HEK293 (cell line): ENCODE results near the gene ARHGEF11.

Source experiments
- GLI4 ChIP-seq: fragments of 450-650 bp; formaldehyde crosslinking; IDR thresholded peaks from 2 replicates; pipeline ENCODE4 v1.5.1; 2016; ENCODE audit warnings: missing biosample characterization, missing genetic modification characterization
- KLF16 ChIP-seq: fragments of 450-650 bp; formaldehyde crosslinking; IDR thresholded peaks from 2 replicates; pipeline ENCODE4 v1.5.1; 2017; ENCODE audit warnings: missing biosample characterization, missing genetic modification characterization
- KLF8 ChIP-seq: fragments of 450-650 bp; formaldehyde crosslinking; IDR thresholded peaks from 2 replicates; pipeline ENCODE4 v1.5.1; 2016; ENCODE audit warnings: missing biosample characterization, missing genetic modification characterization
- MYNN ChIP-seq: fragments of 450-650 bp; formaldehyde crosslinking; IDR thresholded peaks from 2 replicates; pipeline ENCODE4 v1.5.1; 2016; ENCODE audit warnings: missing biosample characterization, missing genetic modification characterization, borderline replicate concordance
- YY1 ChIP-seq: fragments of 450-650 bp; formaldehyde crosslinking; IDR thresholded peaks from 2 replicates; pipeline ENCODE4 v1.5.1; 2018; ENCODE audit warnings: missing biosample characterization, missing genetic modification characterization
- ZNF140 ChIP-seq: fragments of 450-650 bp; formaldehyde crosslinking; IDR thresholded peaks from 2 replicates; pipeline ENCODE4 v1.5.1; 2016; ENCODE audit warnings: missing biosample characterization, missing genetic modification characterization
- ZNF2 ChIP-seq: fragments of 450-650 bp; formaldehyde crosslinking; IDR thresholded peaks from 2 replicates; pipeline ENCODE4 v1.5.1; 2016; ENCODE audit warnings: missing biosample characterization, missing genetic modification characterization
- ZNF324 ChIP-seq: fragments of 450-650 bp; formaldehyde crosslinking; IDR thresholded peaks from 2 replicates; pipeline ENCODE4 v1.5.1; 2016; ENCODE audit warnings: missing biosample characterization, missing genetic modification characterization
- ZNF658 ChIP-seq: fragments of 450-650 bp; formaldehyde crosslinking; IDR thresholded peaks from 2 replicates; pipeline ENCODE4; 2016; ENCODE audit warnings: missing biosample characterization, missing genetic modification characterization
- TF ChIP-seq, protein P1 (sequence below): fragments of 450-650 bp; formaldehyde crosslinking; IDR thresholded peaks from 2 replicates; pipeline ENCODE4 v1.5.1; 2016; ENCODE audit warnings: missing biosample characterization, missing genetic modification characterization
- TF ChIP-seq, protein P2 (sequence below): fragments of 450-650 bp; formaldehyde crosslinking; IDR thresholded peaks from 2 replicates; pipeline ENCODE4 v1.5.1; 2016; ENCODE audit warnings: missing biosample characterization, missing genetic modification characterization
- TF ChIP-seq, protein P3 (sequence below): fragments of 450-650 bp; formaldehyde crosslinking; IDR thresholded peaks from 2 replicates; pipeline ENCODE4; 2016; ENCODE audit warnings: missing biosample characterization, missing genetic modification characterization

DNA sequence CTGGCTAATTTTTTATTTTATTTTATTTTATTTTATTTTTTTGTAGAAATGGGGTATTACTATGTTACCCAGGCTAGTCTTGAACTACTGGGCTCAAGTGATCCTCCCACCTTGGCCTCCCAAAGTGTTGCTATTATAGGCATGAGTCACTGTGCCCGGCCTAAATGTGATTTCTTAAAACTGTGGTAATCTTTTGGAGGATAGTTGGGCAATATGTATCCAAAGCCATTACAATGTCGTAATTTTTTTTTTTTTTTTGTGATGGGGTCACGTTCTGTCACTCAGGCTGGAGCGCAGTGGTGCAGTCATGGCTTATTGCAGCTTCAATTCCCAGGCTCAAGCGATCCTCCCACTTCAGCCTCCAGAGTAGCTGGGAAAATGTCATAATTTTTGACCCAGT is 39.9 kb upstream of the ARHGEF11 start:
- no peak for TF ChIP-seq YY1 (tag by site-specific recombination)
- TF ChIP-seq MYNN (tag by site-specific recombination): no peak
- no peak for TF ChIP-seq ZNF324 (tag by site-specific recombination)
- no peak for TF ChIP-seq GLI4
- TF ChIP-seq, protein P1, sequence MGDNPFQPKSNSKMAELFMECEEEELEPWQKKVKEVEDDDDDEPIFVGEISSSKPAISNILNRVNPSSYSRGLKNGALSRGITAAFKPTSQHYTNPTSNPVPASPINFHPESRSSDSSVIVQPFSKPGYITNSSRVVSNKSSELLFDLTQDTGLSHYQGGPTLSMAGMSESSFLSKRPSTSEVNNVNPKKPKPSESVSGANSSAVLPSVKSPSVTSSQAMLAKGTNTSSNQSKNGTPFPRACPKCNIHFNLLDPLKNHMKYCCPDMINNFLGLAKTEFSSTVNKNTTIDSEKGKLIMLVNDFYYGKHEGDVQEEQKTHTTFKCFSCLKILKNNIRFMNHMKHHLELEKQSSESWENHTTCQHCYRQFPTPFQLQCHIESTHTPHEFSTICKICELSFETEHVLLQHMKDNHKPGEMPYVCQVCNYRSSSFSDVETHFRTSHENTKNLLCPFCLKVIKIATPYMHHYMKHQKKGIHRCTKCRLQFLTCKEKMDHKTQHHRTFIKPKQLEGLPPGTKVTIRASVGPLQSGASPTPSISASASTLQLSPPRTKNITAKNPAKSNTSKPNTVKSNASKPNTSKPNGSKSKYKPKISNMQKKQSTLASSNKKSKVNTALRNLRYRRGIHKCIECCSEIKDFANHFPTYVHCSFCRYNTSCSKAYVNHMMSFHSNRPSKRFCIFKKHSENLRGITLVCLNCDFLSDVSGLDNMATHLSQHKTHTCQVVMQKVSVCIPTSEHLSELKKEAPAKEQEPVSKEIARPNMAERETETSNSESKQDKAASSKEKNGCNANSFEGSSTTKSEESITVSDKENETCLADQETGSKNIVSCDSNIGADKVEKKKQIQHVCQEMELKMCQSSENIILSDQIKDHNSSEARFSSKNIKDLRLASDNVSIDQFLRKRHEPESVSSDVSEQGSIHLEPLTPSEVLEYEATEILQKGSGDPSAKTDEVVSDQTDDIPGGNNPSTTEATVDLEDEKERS (tag by site-specific recombination): no peak
- TF ChIP-seq, protein P2, sequence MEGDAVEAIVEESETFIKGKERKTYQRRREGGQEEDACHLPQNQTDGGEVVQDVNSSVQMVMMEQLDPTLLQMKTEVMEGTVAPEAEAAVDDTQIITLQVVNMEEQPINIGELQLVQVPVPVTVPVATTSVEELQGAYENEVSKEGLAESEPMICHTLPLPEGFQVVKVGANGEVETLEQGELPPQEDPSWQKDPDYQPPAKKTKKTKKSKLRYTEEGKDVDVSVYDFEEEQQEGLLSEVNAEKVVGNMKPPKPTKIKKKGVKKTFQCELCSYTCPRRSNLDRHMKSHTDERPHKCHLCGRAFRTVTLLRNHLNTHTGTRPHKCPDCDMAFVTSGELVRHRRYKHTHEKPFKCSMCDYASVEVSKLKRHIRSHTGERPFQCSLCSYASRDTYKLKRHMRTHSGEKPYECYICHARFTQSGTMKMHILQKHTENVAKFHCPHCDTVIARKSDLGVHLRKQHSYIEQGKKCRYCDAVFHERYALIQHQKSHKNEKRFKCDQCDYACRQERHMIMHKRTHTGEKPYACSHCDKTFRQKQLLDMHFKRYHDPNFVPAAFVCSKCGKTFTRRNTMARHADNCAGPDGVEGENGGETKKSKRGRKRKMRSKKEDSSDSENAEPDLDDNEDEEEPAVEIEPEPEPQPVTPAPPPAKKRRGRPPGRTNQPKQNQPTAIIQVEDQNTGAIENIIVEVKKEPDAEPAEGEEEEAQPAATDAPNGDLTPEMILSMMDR (tag by site-specific recombination): no peak
- TF ChIP-seq ZNF2 (tag by site-specific recombination): no peak
- no peak for TF ChIP-seq KLF16 (tag by site-specific recombination)
- TF ChIP-seq, protein P3, sequence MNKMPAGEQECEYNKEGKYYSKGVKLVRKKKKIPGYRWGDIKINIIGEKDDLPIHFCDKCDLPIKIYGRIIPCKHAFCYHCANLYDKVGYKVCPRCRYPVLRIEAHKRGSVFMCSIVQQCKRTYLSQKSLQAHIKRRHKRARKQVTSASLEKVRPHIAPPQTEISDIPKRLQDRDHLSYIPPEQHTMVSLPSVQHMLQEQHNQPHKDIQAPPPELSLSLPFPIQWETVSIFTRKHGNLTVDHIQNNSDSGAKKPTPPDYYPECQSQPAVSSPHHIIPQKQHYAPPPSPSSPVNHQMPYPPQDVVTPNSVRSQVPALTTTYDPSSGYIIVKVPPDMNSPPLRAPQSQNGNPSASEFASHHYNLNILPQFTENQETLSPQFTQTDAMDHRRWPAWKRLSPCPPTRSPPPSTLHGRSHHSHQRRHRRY (tag by site-specific recombination): no peak
- no peak for TF ChIP-seq ZNF140 (tag by site-specific recombination)
- TF ChIP-seq KLF8 (tag by site-specific recombination): no peak
- no peak for TF ChIP-seq ZNF658 (tag by site-specific recombination)
